Esophagus muscularis mucosa (tissue), 4 donors: Measurements from ENCODE around the gene HLA-B. TPM values are rescaled to one million over a fixed set of nuclear protein-coding genes. Genes with fewer than 3 reads are reported as not detected.

ENCODE experiments used
- DNase-seq: peaks from one replicate; pipeline ENCODE4 v3.0.0-alpha.2; 2017; ENCODE audit errors: extremely low spot score
- H3K27ac ChIP-seq, 4 donors: fragments of 200-600 bp; sonication (generic); replicated peaks in 1 of 4; 1 replicate in 3 of 4; 2 replicates in 1 of 4; pipeline ENCODE4 v1.5.1; 2016 to 2019; ENCODE audit warnings: mild to moderate bottlenecking in 1 of 4
- H3K27me3 ChIP-seq, 4 donors: fragments of 200-600 bp; sonication (generic); one replicate each; pipeline versions ENCODE4 v1.5.1 to v1.6.0; 2016 to 2019
- H3K36me3 ChIP-seq, 4 donors: fragments of 200-600 bp; sonication (generic); one replicate each; pipeline ENCODE4 v1.5.1; 2016 to 2019
- H3K4me1 ChIP-seq, 4 donors: fragments of 200-600 bp; sonication (generic); one replicate each; pipeline ENCODE4 v1.5.1; 2016 to 2019
- H3K4me3 ChIP-seq, 4 donors: fragments of 200-600 bp; sonication (generic); 1 replicate in 2 of 4; 2 replicates in 2 of 4; pipeline ENCODE4 v1.5.1; 2016 to 2019; ENCODE audit warnings: mild to moderate bottlenecking in 4 of 4, moderate library complexity in 1 of 4
- H3K9me3 ChIP-seq, 4 donors: fragments of 200-600 bp; sonication (generic); 1 replicate in 3 of 4; 2 replicates in 1 of 4; pipeline ENCODE4 v1.5.1; 2016 to 2019
- EP300 ChIP-seq: sonication (generic); formaldehyde crosslinking; IDR thresholded peaks from one replicate; pipeline ENCODE4 v1.6.1; 2017; ENCODE audit warnings: antibody characterized with exemption
- POLR2A ChIP-seq: fragments of 450-650 bp; IDR thresholded peaks from one replicate; pipeline ENCODE4 v1.6.1; 2017; ENCODE audit warnings: antibody characterized with exemption, moderate library complexity, mild to moderate bottlenecking, low read depth
- POLR2AphosphoS5 ChIP-seq, 2 donors: sonication (generic); formaldehyde crosslinking; IDR thresholded peaks; one replicate each; pipeline ENCODE4 v1.6.1; 2017; ENCODE audit warnings: antibody characterized with exemption in 2 of 2
- WGBS: methylation state at CpG from one replicate; pipeline ENCODE4 v1.1.5; 2018; 5-methylcytosine and 5-hydroxymethylcytosine counted together
- intact Hi-C: fragments of 100-400 bp; cut with DNase I; formaldehyde crosslinking; loops from one replicate; pipeline ENCODE4 v1.15.1; 2023
- total RNA-seq, 4 donors: library from RNA; depleted of rRNA; stranded (reverse); fragments of >200 nt; gene quantifications; one replicate each; pipeline versions ENCODE4 v1.1.0 to v1.2.1, GENCODE V29; 2016
- TF ChIP-seq, protein P1 (sequence below), 3 experiments: fragments of 200-600 bp in 2 of 3; fragments of 450-650 bp in 1 of 3; sonication (generic) in 2 of 3; IDR thresholded peaks; one replicate each; pipeline ENCODE4 v1.5.1; 2017 to 2019; ENCODE audit warnings: antibody characterized with exemption in 3 of 3, mild to moderate bottlenecking in 2 of 3, moderate library complexity in 1 of 3

Gene HLA-B
- total RNA-seq, 4 donors from 2014 or later: 336 to 628 (median 502) TPM

- Histone ChIP-seq H3K27ac (no peak overlapping the region), H3K27me3 (peaks cover 0 to 11% (median 0%) of the 10 kb centered on the region in 4 donors), H3K4me1 (no peaks in the 10 kb centered on the region), H3K4me3 (no peak overlapping the region), H3K36me3 (no peaks in the 10 kb centered on the region), H3K9me3 (no peaks in the 10 kb centered on the region)
- intact Hi-C loops: no loop called here
- DNase-seq: peak; percentile 62
- no peak for TF ChIP-seq POLR2A
- no peak for TF ChIP-seq EP300
- TF ChIP-seq, protein P1, sequence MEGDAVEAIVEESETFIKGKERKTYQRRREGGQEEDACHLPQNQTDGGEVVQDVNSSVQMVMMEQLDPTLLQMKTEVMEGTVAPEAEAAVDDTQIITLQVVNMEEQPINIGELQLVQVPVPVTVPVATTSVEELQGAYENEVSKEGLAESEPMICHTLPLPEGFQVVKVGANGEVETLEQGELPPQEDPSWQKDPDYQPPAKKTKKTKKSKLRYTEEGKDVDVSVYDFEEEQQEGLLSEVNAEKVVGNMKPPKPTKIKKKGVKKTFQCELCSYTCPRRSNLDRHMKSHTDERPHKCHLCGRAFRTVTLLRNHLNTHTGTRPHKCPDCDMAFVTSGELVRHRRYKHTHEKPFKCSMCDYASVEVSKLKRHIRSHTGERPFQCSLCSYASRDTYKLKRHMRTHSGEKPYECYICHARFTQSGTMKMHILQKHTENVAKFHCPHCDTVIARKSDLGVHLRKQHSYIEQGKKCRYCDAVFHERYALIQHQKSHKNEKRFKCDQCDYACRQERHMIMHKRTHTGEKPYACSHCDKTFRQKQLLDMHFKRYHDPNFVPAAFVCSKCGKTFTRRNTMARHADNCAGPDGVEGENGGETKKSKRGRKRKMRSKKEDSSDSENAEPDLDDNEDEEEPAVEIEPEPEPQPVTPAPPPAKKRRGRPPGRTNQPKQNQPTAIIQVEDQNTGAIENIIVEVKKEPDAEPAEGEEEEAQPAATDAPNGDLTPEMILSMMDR (IDR thresholded peaks at IDR 0.05): no peak
- TF ChIP-seq POLR2AphosphoS5 (IDR thresholded peaks at IDR 0.05): no peak
- WGBS: 100% methylated on average over 1 of the region's 3 CpGs
Observed at GRCh38 chr6:31385041-31385440, 28.1 kb upstream of the HLA-B start.

DNA sequence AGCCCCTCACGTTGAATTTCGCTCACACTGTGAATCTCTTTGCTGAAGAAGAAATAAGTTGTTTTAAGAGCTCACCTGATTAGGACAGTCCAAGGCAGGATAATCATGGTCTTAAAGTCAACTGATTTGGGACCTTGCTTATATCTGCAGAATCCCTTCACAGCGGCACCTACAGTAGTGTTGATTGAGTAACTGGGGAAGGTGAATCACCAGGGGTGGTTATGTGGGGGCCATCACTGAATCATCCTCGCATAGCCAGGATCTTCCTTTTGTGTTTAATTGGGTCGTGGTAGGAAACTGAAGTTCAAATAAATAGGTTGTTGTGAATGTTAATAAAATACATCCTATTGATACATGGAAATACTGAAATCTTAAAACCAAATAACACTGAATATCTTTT lies 26.2 kb upstream of the HLA-B start:
- H3K27me3 ChIP-seq: peaks cover 0 to 30% (median 0%) of the 10 kb centered on the region in 4 donors
- no peaks in the 10 kb centered on the region for H3K9me3 ChIP-seq
- H3K36me3 ChIP-seq: no peaks in the 10 kb centered on the region
- H3K4me1 ChIP-seq: no peaks in the 10 kb centered on the region
- H3K27ac ChIP-seq: no peak overlapping the region
- peak; percentile 34 for DNase-seq
- TF ChIP-seq, protein P1 (IDR thresholded peaks at IDR 0.05): no peak
- TF ChIP-seq EP300: no peak
- no peak for TF ChIP-seq POLR2AphosphoS5 (IDR thresholded peaks at IDR 0.05)
- TF ChIP-seq POLR2A: no peak
- H3K4me3 ChIP-seq: no peak overlapping the region
- intact Hi-C loops: no loop called here
- WGBS: 72% methylated on average over 5 of the region's 5 CpGs

GRCh38 chr6:31381666-31382065 lies 24.7 kb upstream of the HLA-B start:
- TF ChIP-seq, protein P1 (IDR thresholded peaks at IDR 0.05): no peak
- TF ChIP-seq POLR2A (no peak), EP300 (no peak), POLR2AphosphoS5 (IDR thresholded peaks at IDR 0.05) (no peak)
- 74% methylated on average over 3 of the region's 4 CpGs for WGBS
- Histone ChIP-seq H3K36me3 (no peaks in the 10 kb centered on the region), H3K27me3 (peaks cover 0 to 44% (median 0%) of the 10 kb centered on the region in 4 donors), H3K4me3 (no peak overlapping the region), H3K27ac (no peak overlapping the region), H3K9me3 (no peaks in the 10 kb centered on the region), H3K4me1 (no peaks in the 10 kb centered on the region)
- intact Hi-C loops: no loop called here
- DNase-seq: peak; percentile 4

- H3K4me3 ChIP-seq: no peak overlapping the region
- no peak overlapping the region for H3K27ac ChIP-seq
- H3K27me3 ChIP-seq: peaks cover 0 to 48% (median 0%) of the 10 kb centered on the region in 4 donors
- H3K4me1 ChIP-seq: no peaks in the 10 kb centered on the region
- no peak for DNase-seq
- 41% methylated on average over 10 of the region's 10 CpGs for WGBS
- no peaks in the 10 kb centered on the region for H3K36me3 ChIP-seq
- intact Hi-C loops: no loop called here
- TF ChIP-seq, protein P1 (IDR thresholded peaks at IDR 0.05): no peak
- TF ChIP-seq POLR2A (no peak), POLR2AphosphoS5 (IDR thresholded peaks at IDR 0.05) (no peak)
- no peaks in the 10 kb centered on the region for H3K9me3 ChIP-seq
Observed at GRCh38 chr6:31379850-31380249, 22.9 kb upstream of the HLA-B start.

- intact Hi-C loops: no loop called here
- no peak overlapping the region for H3K27ac ChIP-seq
- H3K4me3 ChIP-seq: no peak overlapping the region
- DNase-seq: no peak
- H3K36me3 ChIP-seq: no peaks in the 10 kb centered on the region
- TF ChIP-seq POLR2A: no peak
- no peak for TF ChIP-seq EP300
- TF ChIP-seq POLR2AphosphoS5 (IDR thresholded peaks at IDR 0.05): no peak
- TF ChIP-seq, protein P1 (IDR thresholded peaks at IDR 0.05): no peak
- no peaks in the 10 kb centered on the region for H3K4me1 ChIP-seq
- WGBS: 60% methylated on average over 6 of the region's 6 CpGs
- peaks cover 0 to 51% (median 0%) of the 10 kb centered on the region in 4 donors for H3K27me3 ChIP-seq
- H3K9me3 ChIP-seq: no peaks in the 10 kb centered on the region
Observed at GRCh38 chr6:31378721-31379103, 21.7 kb upstream of the HLA-B start.
